Neutrophil (primary cell): ENCODE measurements around the gene DNAH10.

Experiments
- H3K27ac ChIP-seq: fragments of 200-600 bp; sonication (generic); 2 replicates; pipeline ENCODE4 v1.5.1; 2016; ENCODE audit warnings: mild to moderate bottlenecking, moderate library complexity
- H3K27me3 ChIP-seq: fragments of 200-600 bp; sonication (generic); 2 replicates; pipeline ENCODE4 v1.6.0; 2016; ENCODE audit warnings: mild to moderate bottlenecking
- H3K36me3 ChIP-seq: fragments of 200-600 bp; sonication (generic); 2 replicates; pipeline ENCODE4 v1.5.1; 2017
- H3K4me1 ChIP-seq, 2 experiments: fragments of 200-600 bp in 1 of 2; sonication (generic) in 1 of 2; 1 replicate in 1 of 2; 2 replicates in 1 of 2; pipeline versions ENCODE4 v1.5.1 to v1.6.1; 2013 to 2016; ENCODE audit warnings: low read depth in 1 of 2, low read length in 1 of 2, mild to moderate bottlenecking in 1 of 2, moderate library complexity in 1 of 2; ENCODE audit not compliant: control insufficient read depth in 1 of 2, insufficient read depth in 1 of 2
- H3K4me3 ChIP-seq, 2 experiments: fragments of 200-600 bp in 1 of 2; sonication (generic) in 1 of 2; 1 replicate in 1 of 2; 2 replicates in 1 of 2; pipeline ENCODE4 v1.5.1; 2013 to 2016; ENCODE audit warnings: low read depth in 1 of 2, low read length in 1 of 2, mild to moderate bottlenecking in 1 of 2, moderate library complexity in 1 of 2
- H3K9me3 ChIP-seq: fragments of 200-600 bp; sonication (generic); 2 replicates; pipeline ENCODE4 v1.5.1; 2016
- TF ChIP-seq, protein P1 (sequence below): fragments of 200-600 bp; sonication (generic); IDR thresholded peaks from 2 replicates; pipeline ENCODE4 v1.5.1; 2016; ENCODE audit warnings: antibody characterized with exemption

DNAH10 gene

DNA sequence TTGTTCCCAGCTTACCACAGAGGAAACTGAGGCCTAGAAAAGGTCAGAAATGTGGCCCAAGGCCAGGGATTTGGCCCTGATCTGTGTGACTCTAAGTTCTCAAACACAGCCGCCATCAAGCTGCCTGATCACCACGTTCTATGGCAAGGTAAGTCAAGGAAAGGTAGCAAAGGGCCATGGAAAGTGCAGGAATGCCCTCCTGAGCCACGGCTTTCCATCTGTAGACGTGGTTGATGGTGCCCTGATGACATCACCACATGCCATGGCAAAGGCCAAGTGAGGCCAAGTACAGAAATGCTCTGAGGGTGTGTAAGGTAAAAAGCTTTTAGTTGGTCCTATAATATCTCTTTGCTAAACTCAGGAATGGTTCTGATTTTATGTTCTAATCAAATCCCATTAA, 99.3 kb downstream of the DNAH10 start:
- Histone ChIP-seq H3K4me3 (no peak overlapping the region), H3K27ac (no peak overlapping the region), H3K4me1 (peaks cover 12 to 16% of the 10 kb centered on the region in 2 experiments), H3K27me3 (no peaks in the 10 kb centered on the region), H3K9me3 (no peaks in the 10 kb centered on the region), H3K36me3 (no peaks in the 10 kb centered on the region)
- TF ChIP-seq, protein P1, sequence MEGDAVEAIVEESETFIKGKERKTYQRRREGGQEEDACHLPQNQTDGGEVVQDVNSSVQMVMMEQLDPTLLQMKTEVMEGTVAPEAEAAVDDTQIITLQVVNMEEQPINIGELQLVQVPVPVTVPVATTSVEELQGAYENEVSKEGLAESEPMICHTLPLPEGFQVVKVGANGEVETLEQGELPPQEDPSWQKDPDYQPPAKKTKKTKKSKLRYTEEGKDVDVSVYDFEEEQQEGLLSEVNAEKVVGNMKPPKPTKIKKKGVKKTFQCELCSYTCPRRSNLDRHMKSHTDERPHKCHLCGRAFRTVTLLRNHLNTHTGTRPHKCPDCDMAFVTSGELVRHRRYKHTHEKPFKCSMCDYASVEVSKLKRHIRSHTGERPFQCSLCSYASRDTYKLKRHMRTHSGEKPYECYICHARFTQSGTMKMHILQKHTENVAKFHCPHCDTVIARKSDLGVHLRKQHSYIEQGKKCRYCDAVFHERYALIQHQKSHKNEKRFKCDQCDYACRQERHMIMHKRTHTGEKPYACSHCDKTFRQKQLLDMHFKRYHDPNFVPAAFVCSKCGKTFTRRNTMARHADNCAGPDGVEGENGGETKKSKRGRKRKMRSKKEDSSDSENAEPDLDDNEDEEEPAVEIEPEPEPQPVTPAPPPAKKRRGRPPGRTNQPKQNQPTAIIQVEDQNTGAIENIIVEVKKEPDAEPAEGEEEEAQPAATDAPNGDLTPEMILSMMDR = no peak

DNA sequence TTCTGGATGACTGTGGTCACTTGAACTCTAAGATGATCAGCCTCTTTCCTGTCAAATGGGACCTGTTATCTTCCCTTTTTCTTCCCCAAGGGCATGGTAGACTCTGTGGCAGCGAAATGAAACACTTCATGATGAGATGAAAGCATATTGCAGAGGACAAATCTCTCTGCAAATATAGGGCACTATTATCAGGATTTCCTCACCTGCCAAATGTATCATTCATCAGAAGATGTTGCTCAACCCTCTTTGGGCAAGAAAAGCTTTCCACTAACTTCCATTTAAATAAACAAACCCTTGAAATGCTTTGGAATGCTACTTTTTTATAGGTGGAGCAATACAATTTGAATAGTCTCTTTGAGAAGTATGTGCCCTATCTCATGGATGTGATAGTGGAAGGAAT, 105.0 kb downstream of the DNAH10 start:
- Histone ChIP-seq H3K36me3 (no peaks in the 10 kb centered on the region), H3K27me3 (no peaks in the 10 kb centered on the region), H3K27ac (no peak overlapping the region), H3K4me3 (no peak overlapping the region), H3K4me1 (peaks cover 9 to 10% of the 10 kb centered on the region in 2 experiments), H3K9me3 (no peaks in the 10 kb centered on the region)
- TF ChIP-seq, protein P1 = no peak

DNA sequence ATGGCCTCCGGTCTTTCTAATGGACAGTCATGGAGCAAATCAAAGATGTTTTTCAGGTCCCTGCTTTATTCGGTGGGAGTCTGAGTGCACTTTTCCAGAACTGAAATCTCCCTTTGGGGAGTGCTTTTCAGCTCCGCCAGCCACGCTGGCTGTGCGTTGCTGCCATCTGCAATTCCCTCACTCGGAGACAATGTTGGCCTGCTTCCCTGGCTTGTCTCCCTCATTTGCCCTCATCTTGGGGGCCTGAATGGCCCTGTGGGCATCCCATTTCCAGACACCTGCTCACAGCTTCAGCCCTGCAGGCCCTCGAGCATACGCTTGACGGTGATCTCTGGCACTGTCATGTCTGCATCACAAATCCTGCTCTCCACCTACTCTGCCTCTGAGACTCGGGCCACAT, 106.7 kb downstream of the DNAH10 start:
- TF ChIP-seq, protein P1 = no peak
- no peaks in the 10 kb centered on the region for H3K36me3 ChIP-seq
- H3K27ac ChIP-seq = no peak overlapping the region
- no peaks in the 10 kb centered on the region for H3K9me3 ChIP-seq
- H3K4me1 ChIP-seq = no peaks in the 10 kb centered on the region
- no peaks in the 10 kb centered on the region for H3K27me3 ChIP-seq
- H3K4me3 ChIP-seq = no peak overlapping the region

DNA sequence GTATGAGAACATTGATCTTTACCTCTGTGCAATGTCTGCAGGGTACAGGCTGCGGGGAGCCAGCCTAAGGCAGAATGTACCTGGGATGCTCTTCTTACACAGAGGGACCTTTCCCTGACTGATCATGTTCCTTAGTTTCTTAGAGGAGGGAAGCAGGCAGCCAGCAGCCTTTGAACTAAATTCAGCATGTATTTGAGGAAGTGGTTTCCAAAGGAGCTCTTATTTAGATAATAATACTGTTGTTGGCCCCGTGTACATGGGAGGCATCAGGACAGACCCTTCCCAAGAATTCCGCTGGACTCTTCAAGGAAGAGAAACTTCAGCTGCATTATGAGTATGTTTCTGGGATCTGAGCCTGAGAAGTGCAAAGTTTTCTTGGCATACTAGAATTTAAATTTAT, 111.7 kb downstream of the DNAH10 start:
- Histone ChIP-seq H3K4me3 (no peak overlapping the region), H3K4me1 (peaks cover 4 to 10% of the 10 kb centered on the region in 2 experiments), H3K9me3 (no peaks in the 10 kb centered on the region), H3K36me3 (no peaks in the 10 kb centered on the region), H3K27ac (no peak overlapping the region), H3K27me3 (no peaks in the 10 kb centered on the region)
- TF ChIP-seq, protein P1 = no peak

DNA sequence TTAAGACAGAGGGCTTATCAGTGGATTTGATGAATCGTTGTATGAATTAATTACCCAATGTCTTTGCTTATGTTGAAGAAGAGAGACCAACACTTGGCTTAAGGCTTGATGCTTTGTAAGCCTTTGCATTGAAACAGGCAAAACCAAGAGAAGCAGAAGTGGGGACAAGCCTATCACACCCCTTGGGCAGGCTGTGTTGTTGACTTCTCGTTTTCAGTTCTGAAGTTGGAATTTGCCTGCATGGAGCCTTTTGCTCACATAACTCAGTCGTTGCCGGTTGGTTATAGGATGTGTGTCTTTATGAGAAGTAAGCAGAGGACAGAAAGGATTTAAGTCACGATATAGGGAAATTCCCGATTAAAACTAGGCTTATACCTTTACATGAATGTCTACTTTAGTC, 115.9 kb downstream of the DNAH10 start:
- TF ChIP-seq, protein P1 = no peak
- Histone ChIP-seq H3K4me3 (no peak overlapping the region), H3K27ac (no peak overlapping the region), H3K36me3 (no peaks in the 10 kb centered on the region), H3K4me1 (peaks cover 4 to 10% of the 10 kb centered on the region in 2 experiments), H3K27me3 (no peaks in the 10 kb centered on the region), H3K9me3 (no peaks in the 10 kb centered on the region)

DNA sequence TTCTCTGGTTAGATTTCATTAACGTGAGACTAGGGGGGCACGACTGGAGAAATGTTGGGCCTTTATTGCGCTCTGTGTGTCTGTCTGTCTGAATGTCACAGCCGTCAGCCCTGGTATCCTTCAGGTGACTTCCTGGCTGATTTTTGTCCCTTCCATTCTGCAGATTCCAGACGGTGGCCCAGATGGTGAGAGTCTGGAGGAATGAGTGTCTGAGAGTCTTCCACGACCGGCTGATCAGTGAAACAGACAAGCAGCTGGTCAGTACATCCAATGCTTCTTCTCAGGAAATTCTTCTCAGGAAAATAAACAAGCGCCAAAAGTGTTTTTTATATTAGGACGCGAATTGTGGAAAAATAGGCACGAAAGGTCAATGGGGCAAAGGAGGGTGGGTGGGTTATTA, 117.0 kb downstream of the DNAH10 start:
- TF ChIP-seq, protein P1 = no peak
- Histone ChIP-seq H3K4me3 (no peak overlapping the region), H3K4me1 (peaks cover 4 to 10% of the 10 kb centered on the region in 2 experiments), H3K27me3 (no peaks in the 10 kb centered on the region), H3K36me3 (no peaks in the 10 kb centered on the region), H3K27ac (no peak overlapping the region), H3K9me3 (no peaks in the 10 kb centered on the region)
